K562 treated with DMSO at 1 percent for 48 hours (cell line): ENCODE data around the gene ATXN7. TPM values are rescaled to one million over a fixed set of nuclear protein-coding genes. Genes with fewer than 3 reads are reported as not detected.

Experiments used
- total RNA-seq: library from RNA; unstranded; fragments of 300-600 nt; gene quantifications from 2 replicates; pipeline ENCODE4 v1.2.3, GENCODE V29; 2022; ENCODE audit warnings: low replicate concordance; ENCODE audit errors: extremely low read depth

Gene ATXN7
- not detected in 2 replicates for total RNA-seq

GRCh38 chr3:63863150-63864007 is at the start of gene ATXN7, which contains the start of gene THOC7:
ATXN7 (plus strand) TSS chr3:63863867; CDS start chr3:63912599, 48,732 bp downstream.
THOC7 (minus strand) TSS chr3:63863805; CDS start chr3:63863790, 15 bp downstream.

GRCh38 chr3:63819151-63819398 is 44.6 kb upstream of the ATXN7 start, which contains the start of gene C3orf49:
C3orf49 (plus strand) TSS chr3:63819299; CDS start chr3:63819472, 173 bp downstream.

GRCh38 chr3:63911873-63912767 is 48.5 kb downstream of the ATXN7 start, which contains the start of gene SCAANT1:
SCAANT1 (minus strand) TSS chr3:63912383.

GRCh38 chr3:64023187-64023860 is 159.7 kb downstream of the ATXN7 start, which contains the start of gene PSMD6:
PSMD6 (minus strand) TSS chr3:64023494; CDS start chr3:64023419, 75 bp downstream.

Other genes with a start within 250 kb of the ATXN7 start
- not detected in 2 replicates for gene SNTN, start 211.2 kb upstream of the ATXN7 start, total RNA-seq
- not detected in 2 replicates for gene C3orf49, start 44.6 kb upstream of the ATXN7 start, total RNA-seq
- not detected in 2 replicates for gene THOC7, start 62 bp upstream of the ATXN7 start, total RNA-seq
- gene SCAANT1, start 48.5 kb downstream of the ATXN7 start, total RNA-seq, result not detected in 2 replicates
- not detected in 2 replicates for gene PSMD6, start 159.6 kb downstream of the ATXN7 start, total RNA-seq